ENCODE measurements around the gene MAPKAPK5.

MAPKAPK5 gene, protein sequence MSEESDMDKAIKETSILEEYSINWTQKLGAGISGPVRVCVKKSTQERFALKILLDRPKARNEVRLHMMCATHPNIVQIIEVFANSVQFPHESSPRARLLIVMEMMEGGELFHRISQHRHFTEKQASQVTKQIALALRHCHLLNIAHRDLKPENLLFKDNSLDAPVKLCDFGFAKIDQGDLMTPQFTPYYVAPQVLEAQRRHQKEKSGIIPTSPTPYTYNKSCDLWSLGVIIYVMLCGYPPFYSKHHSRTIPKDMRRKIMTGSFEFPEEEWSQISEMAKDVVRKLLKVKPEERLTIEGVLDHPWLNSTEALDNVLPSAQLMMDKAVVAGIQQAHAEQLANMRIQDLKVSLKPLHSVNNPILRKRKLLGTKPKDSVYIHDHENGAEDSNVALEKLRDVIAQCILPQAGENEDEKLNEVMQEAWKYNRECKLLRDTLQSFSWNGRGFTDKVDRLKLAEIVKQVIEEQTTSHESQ

DNA sequence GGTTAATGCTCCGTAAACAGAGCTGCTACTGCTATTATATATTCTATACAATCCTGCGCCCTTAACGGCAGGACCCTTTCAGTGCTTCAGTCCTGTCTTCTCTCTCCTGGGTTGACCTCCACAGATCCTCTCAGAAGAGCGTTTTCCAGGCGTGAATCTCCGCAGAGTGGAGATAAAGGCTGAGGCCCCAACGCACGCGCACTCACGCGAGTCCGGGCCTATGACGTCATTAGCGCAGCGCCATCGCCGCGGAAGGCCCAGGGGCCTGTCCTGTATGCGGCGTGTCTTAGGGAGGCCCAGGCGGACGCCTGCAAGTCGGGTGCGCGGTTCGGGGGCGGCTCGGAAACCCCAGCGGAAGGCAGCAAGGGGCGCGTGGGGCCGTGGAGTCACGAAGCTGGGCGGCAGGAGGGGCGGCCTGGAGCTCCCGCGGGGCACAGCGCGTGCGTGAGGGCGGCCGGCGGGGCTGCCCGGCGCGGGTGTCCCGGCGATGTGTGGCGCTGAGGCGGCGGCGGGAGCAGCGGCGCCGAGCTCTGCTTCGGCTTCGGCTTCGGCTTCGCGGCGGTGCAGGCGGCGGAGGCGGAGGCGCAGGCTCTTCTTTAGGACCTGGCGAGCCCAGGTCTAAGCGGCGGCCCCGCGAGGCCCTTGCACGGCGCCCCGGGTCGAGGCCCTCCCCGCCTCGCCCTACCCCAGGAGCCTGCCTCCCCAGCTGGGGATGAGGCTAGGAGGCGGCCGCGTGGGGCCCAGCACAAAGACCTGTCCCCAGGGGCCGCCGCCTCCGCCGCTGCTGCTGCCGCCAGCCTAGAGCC is at the start of gene MAPKAPK5:
MAPKAPK5 (plus strand) TSS at position 479 of the 806 bp plus-strand sequence. CDS start 506 bp downstream, outside the sequence.
- peaks cover 50% of the 10 kb centered on the region for H4K20me1 ChIP-seq (ENCODE audit: insufficient read depth, low read length, poor library complexity, severe bottlenecking)
- no peaks in the 10 kb centered on the region for H3K27me3 ChIP-seq (ENCODE audit: insufficient read depth, low read length, poor library complexity, severe bottlenecking)
- peak within 1 kb of the TSS; percentile 94 for H3K4me2 ChIP-seq (ENCODE audit: low read depth, low read length, poor library complexity, severe bottlenecking)
- H3K4me1 ChIP-seq (ENCODE audit: insufficient read depth, low read length, poor library complexity, severe bottlenecking): peaks cover 26% of the 10 kb centered on the region
- H3F3A ChIP-seq (ENCODE audit: low read depth): no peaks in the 10 kb centered on the region
- peaks cover 76% of the 10 kb centered on the region for H3K79me2 ChIP-seq (ENCODE audit: insufficient read depth, low read length)
- no peaks in the 10 kb centered on the region for H3K9me3 ChIP-seq (ENCODE audit: insufficient read depth, low read depth, low read length)
- peak within 1 kb of the TSS; percentile 96 for H3K9ac ChIP-seq (ENCODE audit: low read depth, low read length, poor library complexity, severe bottlenecking)
- peak within 1 kb of the TSS; percentile 95 for H3K4me3 ChIP-seq (ENCODE audit: low read length, poor library complexity, severe bottlenecking)
- H3K9me2 ChIP-seq (replicated peaks; ENCODE audit: low read depth, low read length): no peaks in the 10 kb centered on the region
- H2AFZ ChIP-seq (ENCODE audit: low read length): peak within 1 kb of the TSS; percentile 97
- H3K36me3 ChIP-seq (ENCODE audit: insufficient read depth, low read length): no peaks in the 10 kb centered on the region
- TF ChIP-seq EZH2phosphoT487 (IDR thresholded peaks at IDR 0.05; ENCODE audit: borderline replicate concordance): no peak
- no peak for TF ChIP-seq CTCF (conservative IDR thresholded peaks at IDR 0.05; ENCODE audit: low read length)

- Histone ChIP-seq H3K9ac (ENCODE audit: low read depth, low read length, poor library complexity, severe bottlenecking) (no peak overlapping the region), H2AFZ (ENCODE audit: low read length) (no peak overlapping the region), H3K4me3 (ENCODE audit: low read length, poor library complexity, severe bottlenecking) (no peak overlapping the region), H3K9me2 (replicated peaks; ENCODE audit: low read depth, low read length) (no peaks in the 10 kb centered on the region), H4K20me1 (ENCODE audit: insufficient read depth, low read length, poor library complexity, severe bottlenecking) (no peaks in the 10 kb centered on the region), H3K9me3 (ENCODE audit: insufficient read depth, low read depth, low read length) (no peaks in the 10 kb centered on the region), H3K36me3 (ENCODE audit: insufficient read depth, low read length) (no peaks in the 10 kb centered on the region), H3K79me2 (ENCODE audit: insufficient read depth, low read length) (no peaks in the 10 kb centered on the region), H3F3A (ENCODE audit: low read depth) (no peaks in the 10 kb centered on the region), H3K27me3 (ENCODE audit: insufficient read depth, low read length, poor library complexity, severe bottlenecking) (no peaks in the 10 kb centered on the region), H3K4me2 (ENCODE audit: low read depth, low read length, poor library complexity, severe bottlenecking) (no peak overlapping the region), H3K4me1 (ENCODE audit: insufficient read depth, low read length, poor library complexity, severe bottlenecking) (no peaks in the 10 kb centered on the region)
- TF ChIP-seq EZH2phosphoT487 (IDR thresholded peaks at IDR 0.05; ENCODE audit: borderline replicate concordance) (no peak), CTCF (conservative IDR thresholded peaks at IDR 0.05; ENCODE audit: low read length) (no peak)
Measured at GRCh38 chr12:111792856-111793235, 49.2 kb upstream of the MAPKAPK5 start.

GRCh38 chr12:111798182-111798581 is 43.8 kb upstream of the MAPKAPK5 start:
- no peaks in the 10 kb centered on the region for H3K9me2 ChIP-seq (replicated peaks; ENCODE audit: low read depth, low read length)
- no peak overlapping the region for H3K4me2 ChIP-seq (ENCODE audit: low read depth, low read length, poor library complexity, severe bottlenecking)
- no peaks in the 10 kb centered on the region for H3F3A ChIP-seq (ENCODE audit: low read depth)
- TF ChIP-seq CTCF (conservative IDR thresholded peaks at IDR 0.05; ENCODE audit: low read length): no peak
- no peak for TF ChIP-seq EZH2phosphoT487 (IDR thresholded peaks at IDR 0.05; ENCODE audit: borderline replicate concordance)
- H3K9me3 ChIP-seq (ENCODE audit: insufficient read depth, low read depth, low read length): no peaks in the 10 kb centered on the region
- no peaks in the 10 kb centered on the region for H3K4me1 ChIP-seq (ENCODE audit: insufficient read depth, low read length, poor library complexity, severe bottlenecking)
- H3K4me3 ChIP-seq (ENCODE audit: low read length, poor library complexity, severe bottlenecking): no peak overlapping the region
- no peak overlapping the region for H3K9ac ChIP-seq (ENCODE audit: low read depth, low read length, poor library complexity, severe bottlenecking)
- no peaks in the 10 kb centered on the region for H3K36me3 ChIP-seq (ENCODE audit: insufficient read depth, low read length)
- H3K27me3 ChIP-seq (ENCODE audit: insufficient read depth, low read length, poor library complexity, severe bottlenecking): no peaks in the 10 kb centered on the region
- H2AFZ ChIP-seq (ENCODE audit: low read length): no peak overlapping the region
- H4K20me1 ChIP-seq (ENCODE audit: insufficient read depth, low read length, poor library complexity, severe bottlenecking): no peaks in the 10 kb centered on the region
- H3K79me2 ChIP-seq (ENCODE audit: insufficient read depth, low read length): no peaks in the 10 kb centered on the region

All from Loucy (cell line).